Right renal cortex interstitium (tissue), 3 donors: Measurements from ENCODE around the gene NACC2. TPM values are rescaled to one million over a fixed set of nuclear protein-coding genes. Genes with fewer than 3 reads are reported as not detected.
"Not testable (repeated sequence)": the region's sequence is repeated elsewhere in the genome, so short reads cannot be mapped to it uniquely, and the experiment has no call there.

Experiments
- DNase-seq, 3 donors: peaks; one replicate each; pipeline ENCODE4 v3.0.0-alpha.2; 2013; ENCODE audit warnings: low read depth in 3 of 3, low spot score in 2 of 3
- polyA plus RNA-seq, 3 donors: library from polyadenylated mRNA; unstranded; fragments of 120-200 nt; gene quantifications; one replicate each; pipeline ENCODE4 v1.2.1, GENCODE V29; 2013; ENCODE audit not compliant: insufficient read length in 3 of 3

The NACC2 gene
- polyA plus RNA-seq, 3 donors: 7.1 to 7.8 (median 7.2) TPM

GRCh38 chr9:136083558-136084062, 11.5 kb downstream of the NACC2 start:
- no peak for DNase-seq

DNA sequence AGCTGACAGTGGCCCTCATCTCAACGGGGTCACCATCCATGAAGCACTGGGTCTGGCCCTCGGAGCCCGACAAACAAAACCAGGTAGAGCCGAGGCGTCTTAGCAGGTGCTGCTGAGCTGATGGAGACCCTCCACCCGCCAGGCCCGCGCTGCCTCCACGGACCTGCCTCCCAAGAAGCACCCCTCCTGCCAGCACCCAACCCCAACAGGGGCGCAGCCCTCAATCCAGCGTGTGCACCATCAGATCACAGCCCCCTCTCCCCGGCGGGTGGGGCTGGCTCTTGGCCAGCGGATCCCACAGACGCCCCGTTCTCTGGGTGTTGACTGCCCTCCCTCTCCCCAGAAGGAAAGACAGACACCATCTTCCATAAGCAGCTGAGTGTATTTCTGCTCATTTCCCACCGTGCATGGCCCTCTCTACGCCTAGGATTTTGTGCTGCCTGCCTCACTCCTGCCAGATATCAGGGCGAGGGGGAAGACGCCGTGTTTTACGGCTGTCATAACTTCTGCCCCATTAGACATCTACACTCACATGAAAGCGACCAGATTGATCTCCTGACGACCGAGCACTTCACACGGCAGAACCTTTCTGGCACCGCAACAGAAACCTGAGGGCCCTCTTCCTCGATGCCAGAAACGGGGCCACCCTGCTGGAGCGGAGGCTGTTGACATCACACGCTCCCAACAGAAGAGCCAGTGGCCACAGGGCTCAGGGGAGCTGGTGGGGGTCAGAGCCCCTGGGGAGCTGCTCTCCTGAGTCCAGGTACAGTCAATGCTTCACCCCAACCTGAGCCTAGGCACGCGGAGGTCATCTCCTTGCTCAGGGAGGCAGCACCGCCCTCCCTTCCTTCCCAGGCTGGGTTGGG, 12.4 kb downstream of the NACC2 start:
- DNase-seq: no peak

DNA sequence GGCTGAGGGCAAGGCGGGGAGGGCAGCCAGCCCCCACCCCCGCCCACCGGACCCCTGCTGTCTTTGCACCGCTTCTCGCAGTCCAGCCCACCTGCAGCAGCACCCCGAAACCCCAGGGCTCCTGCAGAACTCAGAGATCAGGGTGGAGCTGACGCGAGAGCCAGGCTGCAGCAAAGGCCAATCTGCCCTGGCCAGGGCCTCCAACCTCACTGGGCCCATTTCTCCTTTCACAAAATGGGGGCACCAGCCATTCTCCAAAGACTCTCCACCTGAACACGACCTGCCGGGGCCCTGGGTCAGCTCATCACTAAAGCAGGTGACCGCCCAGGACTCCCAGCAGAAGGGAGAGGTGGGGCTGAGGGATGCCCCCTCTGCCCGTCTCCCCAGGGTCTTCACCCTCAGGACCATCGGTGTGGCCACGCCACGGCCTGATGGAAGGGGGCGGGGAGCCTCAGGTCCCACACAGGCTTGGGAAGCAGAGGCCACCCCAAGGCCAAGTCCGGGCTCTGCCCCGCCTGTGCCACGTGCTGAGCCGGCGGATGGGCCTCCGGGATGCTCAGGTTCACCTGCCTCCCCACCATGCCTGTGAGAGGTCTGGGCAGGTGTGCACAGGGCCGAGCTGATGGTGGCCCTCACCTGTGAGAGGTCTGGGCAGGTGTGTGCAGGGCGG, 13.1 kb downstream of the NACC2 start:
- no peak for DNase-seq

DNA sequence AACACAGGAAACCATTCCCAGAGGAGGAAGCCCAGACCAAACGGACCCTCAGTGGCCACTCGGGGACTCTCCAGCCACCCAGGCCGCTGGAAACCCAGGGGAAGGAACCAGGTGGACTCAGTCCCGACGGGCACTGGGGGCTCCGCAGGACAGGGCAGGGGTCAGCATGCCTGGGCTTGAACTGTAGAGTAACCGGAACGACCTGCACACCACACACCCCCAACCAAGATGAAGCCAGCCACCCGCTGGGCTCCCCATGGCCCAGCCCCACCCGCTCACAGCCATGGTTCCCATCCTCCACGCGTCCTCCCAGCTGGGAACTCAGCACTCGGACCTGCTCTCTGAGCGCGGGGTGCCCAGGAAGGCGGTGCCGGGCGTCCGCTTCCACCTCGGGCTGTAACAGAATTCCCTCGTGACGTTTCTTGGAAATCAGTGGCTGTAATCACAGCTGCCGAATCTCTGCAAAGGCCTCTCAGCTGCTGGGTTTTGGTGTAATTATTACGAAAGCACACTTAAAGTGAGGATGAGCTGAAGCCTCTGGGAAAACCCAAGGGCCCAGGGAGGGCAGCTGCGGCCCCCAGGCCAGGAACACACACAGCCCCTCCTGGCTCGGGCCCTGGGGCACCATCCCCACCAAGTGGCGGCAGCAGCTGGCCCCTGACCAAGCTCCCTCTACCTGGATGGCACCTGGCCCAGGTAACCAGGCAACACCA, 13.8 kb downstream of the NACC2 start:
- no peak for DNase-seq

DNA sequence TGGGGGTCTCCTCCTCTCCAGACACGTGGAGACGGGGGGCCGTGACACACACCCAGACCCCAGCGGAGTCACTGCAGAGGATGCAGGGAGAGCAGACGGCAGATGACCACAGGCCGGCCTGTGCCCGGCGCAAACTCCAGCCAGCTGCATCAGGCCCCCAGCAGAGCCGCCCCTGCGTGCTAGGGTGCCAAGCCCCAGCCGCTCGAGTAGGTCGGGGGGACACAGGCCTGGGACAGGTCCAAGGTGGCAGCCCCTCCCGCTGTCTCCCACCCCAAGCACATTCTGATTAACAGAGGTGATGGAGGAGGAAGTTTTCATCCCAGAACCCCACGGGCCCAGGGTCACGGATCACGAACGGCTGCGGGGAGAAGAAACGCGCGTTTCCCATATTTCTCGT, 14.4 kb downstream of the NACC2 start:
- DNase-seq: no peak

GRCh38 chr9:136079916-136080246, 15.2 kb downstream of the NACC2 start:
- no peak for DNase-seq

DNA sequence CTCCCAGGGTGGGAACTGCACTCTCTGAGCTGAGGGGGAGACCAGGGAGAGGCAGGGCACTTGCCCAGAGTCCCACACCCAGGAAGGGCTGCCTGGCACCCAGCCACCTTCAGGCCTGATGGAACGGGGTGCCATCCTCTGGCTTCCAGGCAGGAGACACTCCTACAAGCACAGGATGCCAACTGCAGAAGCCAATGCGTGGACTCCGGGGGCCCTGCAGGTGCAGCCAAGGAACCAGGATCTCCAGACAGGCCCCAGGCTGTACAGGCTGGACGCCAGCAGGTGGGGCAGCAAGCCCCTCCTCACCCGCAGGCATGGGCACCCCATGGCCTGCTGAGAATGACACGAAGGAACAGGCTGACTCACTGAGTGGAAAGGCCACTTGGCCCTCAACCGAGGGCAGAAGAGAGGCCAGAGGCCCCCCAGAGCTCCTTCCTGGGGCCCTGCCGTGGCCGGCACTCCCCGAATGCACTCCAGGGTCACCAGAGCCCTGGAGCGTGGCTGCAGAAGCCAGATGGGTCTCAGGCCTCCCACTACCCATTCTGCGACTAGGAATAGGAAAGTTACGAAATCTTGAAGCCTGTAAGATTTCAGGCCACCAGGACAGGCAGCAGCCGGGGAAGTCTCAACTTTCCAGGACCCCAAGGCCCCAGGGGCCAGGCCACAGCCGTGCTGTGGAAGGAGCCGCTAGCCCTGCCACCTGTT, 15.7 kb downstream of the NACC2 start:
- DNase-seq: no peak

GRCh38 chr9:136078498-136079011, 16.5 kb downstream of the NACC2 start:
- no peak for DNase-seq

DNA sequence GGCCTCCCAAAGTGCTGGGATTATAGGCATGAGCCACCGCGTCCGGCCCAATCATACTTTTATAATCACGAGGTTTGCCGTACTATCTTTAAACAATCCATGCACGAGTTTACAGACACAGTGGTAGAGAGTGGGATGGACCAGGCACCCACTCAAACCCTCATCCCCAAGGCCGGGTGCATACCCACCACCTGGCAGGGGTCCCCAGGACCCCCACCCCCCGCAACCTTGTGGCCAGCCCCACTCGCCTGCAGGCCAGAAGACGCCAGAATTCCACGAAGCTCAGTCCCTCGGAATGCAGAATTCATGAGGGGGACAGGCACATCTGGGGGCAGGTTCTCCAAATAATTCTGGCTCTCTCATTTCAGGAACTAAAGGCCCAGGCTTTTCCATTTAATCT, 17.1 kb downstream of the NACC2 start:
- no peak for DNase-seq

DNA sequence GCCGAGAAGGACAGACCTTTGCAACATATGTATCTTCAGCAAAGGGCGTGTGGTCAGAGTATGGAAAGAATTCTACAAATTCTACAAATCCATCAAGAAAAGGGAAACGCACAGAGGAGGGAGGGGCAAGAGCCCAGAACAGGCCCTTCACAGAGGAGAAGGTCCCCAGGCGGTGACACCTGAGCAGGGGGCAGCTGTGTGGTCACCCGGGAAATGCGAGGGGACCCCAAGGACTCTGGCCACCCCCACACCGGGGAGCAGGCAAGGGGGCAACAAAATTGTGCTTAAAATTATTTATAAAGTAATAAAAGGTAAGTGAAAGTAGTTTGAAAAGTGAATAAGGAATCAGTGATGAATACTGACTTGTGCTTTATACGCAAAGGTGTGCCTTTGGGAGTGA, 17.6 kb downstream of the NACC2 start:
- DNase-seq: no peak

- no peak for DNase-seq
Observed at GRCh38 chr9:136075881-136076678, 19.0 kb downstream of the NACC2 start.

GRCh38 chr9:136075134-136075841, 19.8 kb downstream of the NACC2 start:
- DNase-seq: no peak

DNA sequence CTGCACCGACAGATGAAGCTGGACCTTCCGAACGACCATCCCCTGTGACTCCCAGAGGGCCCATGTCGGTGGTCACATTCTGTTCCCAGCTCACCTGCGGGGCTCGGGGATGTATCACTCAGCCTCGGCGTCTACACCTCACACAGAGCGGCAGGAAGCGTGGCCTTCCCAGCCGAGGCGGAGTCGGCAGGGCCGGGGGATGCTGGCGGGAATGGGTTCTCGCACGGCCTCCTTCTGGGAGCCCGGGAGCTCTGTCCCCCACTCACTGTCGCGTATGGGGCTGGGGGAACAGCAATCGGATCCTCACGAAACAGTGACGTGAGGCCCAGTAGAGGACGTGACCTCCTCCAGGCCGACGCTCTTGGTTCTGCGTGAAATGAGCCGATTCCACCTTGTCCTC, 20.4 kb downstream of the NACC2 start:
- no peak for DNase-seq

- no peak for DNase-seq
Observed at GRCh38 chr9:136062657-136063439, 32.2 kb downstream of the NACC2 start.

DNA sequence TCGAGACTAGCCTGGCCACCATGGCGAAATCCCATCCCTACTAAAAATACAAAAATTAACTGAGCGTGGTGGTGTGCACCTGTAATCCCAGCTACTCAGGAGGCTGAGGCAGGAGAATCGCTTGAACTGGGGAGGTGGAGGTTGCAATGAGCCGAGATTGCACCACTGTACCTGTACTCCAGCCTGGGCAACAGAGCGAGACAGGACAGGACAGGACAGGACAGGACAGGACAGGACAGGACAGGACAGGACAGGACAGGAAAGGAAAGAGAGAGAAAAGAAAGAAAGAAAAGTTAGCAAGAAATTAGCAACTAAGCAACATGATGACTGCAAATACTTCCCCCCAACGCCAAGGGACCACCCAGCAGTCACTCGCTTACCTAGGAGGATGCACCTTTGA, 33.2 kb downstream of the NACC2 start:
- DNase-seq: not testable (repeated sequence)

GRCh38 chr9:136061405-136061804, 33.7 kb downstream of the NACC2 start:
- DNase-seq: no peak

GRCh38 chr9:136060671-136061371, 34.3 kb downstream of the NACC2 start:
- no peak for DNase-seq
